AG10803 (cell line): ENCODE results near the gene VSNL1.

ENCODE experiments used
- DNase-seq: peaks from one replicate; pipeline ENCODE4 v3.0.0; 2010; ENCODE audit warnings: low read depth
- H3K4me3 ChIP-seq: 2 replicates; pipeline ENCODE4 v1.5.1; 2011; ENCODE audit warnings: mild to moderate bottlenecking, low read length, control low read depth
- CTCF ChIP-seq: conservative IDR thresholded peaks from 2 replicates; pipeline ENCODE4 v1.5.1; 2011; ENCODE audit warnings: mild to moderate bottlenecking, low read length, control low read depth, inconsistent platforms

Gene VSNL1

GRCh38 chr2:17591846-17592245, 51.4 kb downstream of the VSNL1 start:
- DNase-seq, result no peak
- no peak overlapping the region for H3K4me3 ChIP-seq
- no peak for TF ChIP-seq CTCF

- no peak for DNase-seq
- no peak overlapping the region for H3K4me3 ChIP-seq
- no peak for TF ChIP-seq CTCF
These were observed 52.4 kb downstream of the VSNL1 start for GRCh38 chr2:17592731-17593409.

GRCh38 chr2:17593445-17593840, 52.9 kb downstream of the VSNL1 start:
- no peak overlapping the region for H3K4me3 ChIP-seq
- TF ChIP-seq CTCF, result no peak
- no peak for DNase-seq

GRCh38 chr2:17593841-17594491, 53.5 kb downstream of the VSNL1 start:
- no peak overlapping the region for H3K4me3 ChIP-seq
- DNase-seq, result no peak
- no peak for TF ChIP-seq CTCF

GRCh38 chr2:17594533-17595401, 54.3 kb downstream of the VSNL1 start:
- no peak overlapping the region for H3K4me3 ChIP-seq
- TF ChIP-seq CTCF, result no peak
- DNase-seq, result peak; percentile 61

- no peak for TF ChIP-seq CTCF
- DNase-seq, result no peak
- no peak overlapping the region for H3K4me3 ChIP-seq
These were observed 59.1 kb downstream of the VSNL1 start for GRCh38 chr2:17599617-17600016.
